GM21576 (cell line): ENCODE data around the gene ZMPSTE24.

Source experiments
- ATAC-seq: cut with Tn5 transposase; IDR thresholded peaks from one replicate; pipeline ENCODE4 v1.9.1; 2021; ENCODE audit warnings: mild to moderate bottlenecking, moderate library complexity; ENCODE audit not compliant: unreplicated experiment

ZMPSTE24 gene

GRCh38 chr1:40302475-40302874 is 44.4 kb downstream of the ZMPSTE24 start:
- ATAC-seq, result no peak

- no peak for ATAC-seq
Measured at GRCh38 chr1:40303051-40303771, 45.2 kb downstream of the ZMPSTE24 start.

- ATAC-seq, result no peak
Measured at GRCh38 chr1:40303790-40304189, 45.8 kb downstream of the ZMPSTE24 start.

GRCh38 chr1:40305451-40305850 is 47.4 kb downstream of the ZMPSTE24 start:
- ATAC-seq, result no peak

GRCh38 chr1:40305871-40306270 is 47.8 kb downstream of the ZMPSTE24 start:
- no peak for ATAC-seq

GRCh38 chr1:40306296-40306695 is 48.3 kb downstream of the ZMPSTE24 start:
- ATAC-seq, result no peak

- ATAC-seq, result no peak
Measured at GRCh38 chr1:40307186-40307585, 49.1 kb downstream of the ZMPSTE24 start.

GRCh38 chr1:40308036-40308727 is 50.1 kb downstream of the ZMPSTE24 start:
- ATAC-seq, result no peak

GRCh38 chr1:40309374-40310128 is 51.5 kb downstream of the ZMPSTE24 start:
- no peak for ATAC-seq

- ATAC-seq, result no peak
Measured at GRCh38 chr1:40310129-40310461, 52.1 kb downstream of the ZMPSTE24 start.

GRCh38 chr1:40310983-40311642 is 53.1 kb downstream of the ZMPSTE24 start:
- ATAC-seq, result no peak

- ATAC-seq, result no peak
Measured at GRCh38 chr1:40311692-40312091, 53.7 kb downstream of the ZMPSTE24 start.

GRCh38 chr1:40312238-40313205 is 54.5 kb downstream of the ZMPSTE24 start:
- peak; percentile 49 for ATAC-seq

GRCh38 chr1:40313329-40313957 is 55.4 kb downstream of the ZMPSTE24 start:
- ATAC-seq, result no peak

GRCh38 chr1:40313958-40314720 is 56.1 kb downstream of the ZMPSTE24 start:
- no peak for ATAC-seq

GRCh38 chr1:40314721-40315238 is 56.7 kb downstream of the ZMPSTE24 start:
- ATAC-seq, result no peak

GRCh38 chr1:40315239-40315794 is 57.3 kb downstream of the ZMPSTE24 start:
- ATAC-seq, result no peak

- no peak for ATAC-seq
Measured at GRCh38 chr1:40315795-40316594, 58.0 kb downstream of the ZMPSTE24 start.
